IMR-90 (cell line): ENCODE measurements around the gene SP3. TPM values are rescaled to one million over a fixed set of nuclear protein-coding genes. Genes with fewer than 3 reads are reported as not detected.

ENCODE experiments used
- ATAC-seq: fragments of 200-7000 bp; cut with Tn5 transposase; 2 replicates; pipeline ENCODE4 v1.9.1; 2020; ENCODE audit warnings: low read depth, mild to moderate bottlenecking, moderate library complexity
- BruUV-seq: library from RNA; stranded (reverse); fragments of 400-500 nt; replicated peaks from 2 replicates; lab custom pipeline; 2021; lab: Mats Ljungman, UMichigan
- CTCF ChIA-PET: fragments of 300-600 bp; formaldehyde crosslinking; extraction: SDS; loops from one replicate; lab custom pipeline; 2021; ENCODE audit warnings: antibody characterized with exemption; lab: Yijun Ruan, JAX
- POLR2A ChIA-PET: fragments of 300-600 bp; sonication (Branson Sonifier 250); formaldehyde crosslinking; loops from one replicate; lab custom pipeline; 2022; ENCODE audit warnings: antibody characterized with exemption; ENCODE audit not compliant: unreplicated experiment; lab: Charles Lee
- DNase-seq: peaks from one replicate; pipeline ENCODE4 v3.0.0; 2013
- H2AFZ ChIP-seq: replicated peaks from 2 replicates; pipeline ENCODE3; 2013; ENCODE audit warnings: low read length, mild to moderate bottlenecking; ENCODE audit not compliant: poor library complexity
- H2AK5ac ChIP-seq: 2 replicates; pipeline ENCODE4 v1.6.1; 2013; ENCODE audit warnings: low read depth, low read length, inconsistent platforms
- H2AK9ac ChIP-seq: replicated peaks from 2 replicates; pipeline ENCODE3; 2013; ENCODE audit warnings: mild to moderate bottlenecking, low read depth, low read length, moderate library complexity; ENCODE audit not compliant: poor library complexity
- H2BK120ac ChIP-seq: 2 replicates; pipeline ENCODE4 v1.6.1; 2013; ENCODE audit warnings: low read depth, low read length, inconsistent platforms
- H2BK15ac ChIP-seq: 3 replicates; pipeline ENCODE4 v1.6.1; 2013; ENCODE audit warnings: low read depth, low read length, inconsistent platforms
- H2BK20ac ChIP-seq: 2 replicates; pipeline ENCODE4 v1.6.1; 2013; ENCODE audit warnings: low read depth, mild to moderate bottlenecking, inconsistent platforms, low read length, moderate library complexity
- H2BK5ac ChIP-seq: 2 replicates; pipeline ENCODE4 v1.6.1; 2013; ENCODE audit warnings: mild to moderate bottlenecking, low read depth, low read length, inconsistent platforms; ENCODE audit not compliant: poor library complexity, severe bottlenecking
- H3K14ac ChIP-seq: replicated peaks from 2 replicates; pipeline ENCODE4 v1.6.1; 2013; ENCODE audit warnings: low read depth, low read length, inconsistent platforms
- H3K18ac ChIP-seq: 2 replicates; pipeline ENCODE4 v1.6.1; 2013; ENCODE audit warnings: low read depth, low read length, control low read depth
- H3K23ac ChIP-seq: 2 replicates; pipeline ENCODE4 v1.6.1; 2013; ENCODE audit warnings: low read depth, low read length, inconsistent platforms
- H3K27ac ChIP-seq: 2 replicates; pipeline ENCODE4 v1.5.1; 2013; ENCODE audit warnings: mild to moderate bottlenecking, control low read depth, low read length; ENCODE audit not compliant: insufficient read depth
- H3K27me3 ChIP-seq: 2 replicates; pipeline ENCODE4 v1.6.1; 2013; ENCODE audit warnings: low read length; ENCODE audit not compliant: control insufficient read depth, insufficient read depth
- H3K36me3 ChIP-seq: 2 replicates; pipeline ENCODE4 v1.6.1; 2013; ENCODE audit warnings: low read length, mixed read lengths; ENCODE audit not compliant: control insufficient read depth, insufficient read depth
- H3K4ac ChIP-seq: 2 replicates; pipeline ENCODE4 v1.6.1; 2013; ENCODE audit warnings: low read depth, low read length, inconsistent platforms
- H3K4me1 ChIP-seq: 2 replicates; pipeline ENCODE4 v1.6.1; 2013; ENCODE audit warnings: low read length, mixed read lengths; ENCODE audit not compliant: control insufficient read depth, insufficient read depth
- H3K4me2 ChIP-seq: 2 replicates; pipeline ENCODE4 v1.6.1; 2013; ENCODE audit warnings: low read depth, mild to moderate bottlenecking, control low read depth, low read length, moderate library complexity
- H3K4me3 ChIP-seq: 2 replicates; pipeline ENCODE4 v1.5.1; 2013; ENCODE audit warnings: low read depth, mild to moderate bottlenecking, control low read depth, low read length, moderate library complexity; ENCODE audit not compliant: insufficient read depth
- H3K56ac ChIP-seq: 2 replicates; pipeline ENCODE4 v1.6.1; 2013; ENCODE audit warnings: low read length, inconsistent platforms; ENCODE audit not compliant: insufficient read depth; ENCODE audit errors: extremely low read depth
- H3K79me1 ChIP-seq, 2 experiments: 2 replicates each; pipeline ENCODE4 v1.6.1; 2013; ENCODE audit warnings: low read length in 2 of 2, inconsistent platforms in 1 of 2, low read depth in 1 of 2
- H3K9ac ChIP-seq: 2 replicates; pipeline ENCODE4 v1.6.1; 2013; ENCODE audit warnings: low read depth, low read length, control low read depth
- H3K9me1 ChIP-seq: 2 replicates; pipeline ENCODE4 v1.6.1; 2013; ENCODE audit warnings: low read length, inconsistent platforms; ENCODE audit not compliant: insufficient read depth
- H3K9me3 ChIP-seq: 2 replicates; pipeline ENCODE4 v1.6.1; 2013; ENCODE audit warnings: low read length; ENCODE audit not compliant: control insufficient read depth, insufficient read depth
- H4K20me1 ChIP-seq: 2 replicates; pipeline ENCODE4 v1.6.1; 2013; ENCODE audit warnings: low read length, inconsistent platforms; ENCODE audit not compliant: insufficient read depth
- H4K5ac ChIP-seq: 2 replicates; pipeline ENCODE4 v1.6.1; 2013; ENCODE audit warnings: mild to moderate bottlenecking, low read depth, low read length, control low read depth
- H4K8ac ChIP-seq, 2 experiments: 2 replicates each; pipeline ENCODE4 v1.6.1; 2013; ENCODE audit warnings: low read depth in 2 of 2, low read length in 2 of 2, control low read depth in 1 of 2, inconsistent platforms in 1 of 2
- H4K91ac ChIP-seq: 2 replicates; pipeline ENCODE4 v1.6.1; 2013; ENCODE audit warnings: low read depth, low read length, inconsistent platforms; ENCODE audit not compliant: insufficient read depth
- BHLHE40 ChIP-seq: fragments of 150-350 bp; IDR thresholded peaks from 2 replicates; pipeline ENCODE4 v1.6.1; 2016; ENCODE audit warnings: mild to moderate bottlenecking, low read depth, low read length
- CEBPB ChIP-seq: IDR thresholded peaks from 2 replicates; pipeline ENCODE4 v1.6.1; 2012; ENCODE audit warnings: low read depth, low read length, improper control_type of control experiment
- CHD1 ChIP-seq: IDR thresholded peaks from 2 replicates; pipeline ENCODE4 v1.6.1; 2012; ENCODE audit warnings: low read depth, low read length, improper control_type of control experiment
- MAFK ChIP-seq: IDR thresholded peaks from 2 replicates; pipeline ENCODE4 v1.6.1; 2012; ENCODE audit warnings: low read depth, low read length, improper control_type of control experiment
- MXI1 ChIP-seq: IDR thresholded peaks from 2 replicates; pipeline ENCODE4 v1.6.1; 2012; ENCODE audit warnings: low read depth, mild to moderate bottlenecking, low read length, moderate library complexity, borderline replicate concordance
- NFE2L2 ChIP-seq: fragments of 150-350 bp; IDR thresholded peaks from 2 replicates; pipeline ENCODE4 v1.6.1; 2016; ENCODE audit warnings: low read depth, mild to moderate bottlenecking, low read length
- POLR2A ChIP-seq: IDR thresholded peaks from 2 replicates; pipeline ENCODE4 v1.6.1; 2012; ENCODE audit warnings: mild to moderate bottlenecking, low read depth, low read length
- RAD21 ChIP-seq: IDR thresholded peaks from 2 replicates; pipeline ENCODE4 v1.6.1; 2012; ENCODE audit warnings: low read length, improper control_type of control experiment
- RCOR1 ChIP-seq: IDR thresholded peaks from 2 replicates; pipeline ENCODE4 v1.6.1; 2012; ENCODE audit warnings: mild to moderate bottlenecking, low read length, improper control_type of control experiment; ENCODE audit not compliant: insufficient replicate concordance
- RFX5 ChIP-seq: IDR thresholded peaks from 2 replicates; pipeline ENCODE4 v1.8.0; 2012; ENCODE audit warnings: low read depth, mild to moderate bottlenecking, low read length, moderate library complexity
- SMC3 ChIP-seq: fragments of 150-350 bp; IDR thresholded peaks from 2 replicates; pipeline ENCODE4 v1.6.1; 2016; ENCODE audit warnings: low read depth, mild to moderate bottlenecking, antibody characterized with exemption, low read length, moderate library complexity
- WGBS, 2 experiments: methylation state at CpG; one replicate each; pipeline versions ENCODE4 v1.1.5 to v1.1.7; 2013; ENCODE audit warnings: missing lambda C conversion rate in 2 of 2; ENCODE audit not compliant: insufficient read length in 1 of 2; ENCODE audit errors: extremely low coverage in 2 of 2; 5-methylcytosine and 5-hydroxymethylcytosine counted together
- dilution Hi-C: fragments of 300-500 bp; cut with HindIII; formaldehyde crosslinking; loops from one replicate; pipeline ENCODE4 v1.14.3; 2018; ENCODE audit warnings: low sequenced_read_pairs; ENCODE audit not compliant: unreplicated experiment
- in situ Hi-C: fragments of 300-500 bp; cut with MboI; formaldehyde crosslinking; loops from 3 replicates; pipeline ENCODE4 v1.14.3; 2019; ENCODE audit warnings: low sequenced_read_pairs, inconsistent platforms, mixed read lengths
- intact Hi-C: fragments of 100-400 bp; cut with micrococcal nuclease; formaldehyde crosslinking; loops from 2 replicates; pipeline ENCODE4 v1.10.0; 2022
- polyA plus RNA-seq, 3 experiments: library from polyadenylated mRNA; depleted of rRNA; stranded (reverse); fragments of >200 nt; gene quantifications; 2 replicates each; pipeline ENCODE4 v1.2.3, GENCODE V29; 2012; ENCODE audit warnings: low replicate concordance in 1 of 3
- total RNA-seq: library from RNA; depleted of rRNA; stranded (reverse); fragments of >200 nt; gene quantifications from 2 replicates; pipeline ENCODE4 v1.2.3, GENCODE V29; 2012
- TF ChIP-seq, protein P1 (sequence below): conservative IDR thresholded peaks from 2 replicates; pipeline ENCODE4 v1.5.1; 2012; ENCODE audit warnings: mild to moderate bottlenecking, low read depth, low read length, improper control_type of control experiment
- TF ChIP-seq, protein P2 (sequence below): fragments of 150-350 bp; IDR thresholded peaks from 2 replicates; pipeline ENCODE4 v1.6.1; 2016; ENCODE audit warnings: low read depth, mild to moderate bottlenecking, low read length, moderate library complexity, borderline replicate concordance
- TF ChIP-seq, protein P3 (sequence below): fragments of 150-350 bp; IDR thresholded peaks from 2 replicates; pipeline ENCODE4 v1.6.1; 2017; ENCODE audit warnings: mild to moderate bottlenecking, antibody characterized with exemption, low read length, low read depth

SP3 gene
- total and polyA plus RNA-seq, 2 of the 4 experiments (the other 2 are of a cell fraction) = 26.7 to 136 TPM

DNA sequence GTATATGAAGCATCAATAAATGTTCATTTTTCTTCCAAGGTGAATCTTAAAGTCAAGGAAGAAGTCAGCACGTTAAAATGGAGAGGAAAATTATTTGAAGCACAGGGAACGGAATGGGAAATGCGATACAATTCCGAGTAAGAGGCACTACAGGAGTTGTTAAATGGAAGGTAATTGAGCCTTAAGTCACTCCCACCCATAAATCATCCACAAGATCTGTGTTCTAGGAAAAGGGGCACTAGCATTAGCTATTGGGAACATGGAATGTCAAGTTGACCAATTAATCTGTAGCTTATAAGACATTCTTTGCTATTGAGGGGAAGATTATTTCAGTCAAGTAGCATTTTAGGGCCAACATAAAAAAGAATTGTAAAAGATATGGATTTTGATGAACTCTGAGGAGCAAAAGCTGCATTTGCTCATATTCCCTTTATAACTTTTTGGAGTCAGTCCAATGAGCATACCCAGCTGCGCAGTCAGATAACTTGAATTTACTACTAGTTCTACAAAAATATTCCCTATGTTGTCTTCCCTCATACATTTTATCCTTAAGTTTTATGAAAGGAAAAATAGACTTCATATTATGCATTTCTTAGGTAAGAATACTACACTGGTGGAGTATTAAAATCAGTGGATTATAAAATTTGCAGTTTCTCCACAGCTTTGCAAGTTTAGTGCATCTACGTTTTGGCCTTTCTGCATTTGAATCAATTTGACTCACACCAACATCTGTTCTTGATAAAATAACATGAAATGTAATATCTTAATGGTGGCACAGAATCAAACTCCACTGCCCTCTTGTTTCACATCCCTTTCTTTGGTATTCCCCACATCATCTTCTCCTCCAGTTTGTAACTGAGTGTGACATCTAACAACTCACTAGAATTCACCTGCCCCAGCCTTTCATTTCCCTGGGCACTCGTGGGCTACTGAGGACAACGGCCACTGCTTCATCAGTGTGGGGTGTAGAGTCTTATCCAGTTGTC, 95.6 kb downstream of the SP3 start:
- Histone ChIP-seq H2BK5ac (no peak overlapping the region), H3K14ac (no peak overlapping the region), H3K9ac (no peak overlapping the region), H2BK20ac (no peak overlapping the region), H4K20me1 (no peaks in the 10 kb centered on the region), H2AFZ (no peak overlapping the region), H4K91ac (no peak overlapping the region), H2BK15ac (no peak overlapping the region), H2BK120ac (no peak overlapping the region), H3K9me1 (no peaks in the 10 kb centered on the region), H3K4me2 (no peak overlapping the region), H4K5ac (no peak overlapping the region), H3K4me1 (no peaks in the 10 kb centered on the region), H3K9me3 (no peaks in the 10 kb centered on the region), H3K4ac (no peak overlapping the region), H3K18ac (no peak overlapping the region), H4K8ac (no peak overlapping the region), H2AK9ac (no peak overlapping the region), H3K27me3 (peaks cover 55% of the 10 kb centered on the region), H3K79me1 (no peaks in the 10 kb centered on the region), H3K23ac (no peak overlapping the region), H3K56ac (no peak overlapping the region), H3K4me3 (no peak overlapping the region), H2AK5ac (no peak overlapping the region), H3K27ac (no peak overlapping the region), H3K36me3 (no peaks in the 10 kb centered on the region)
- in situ Hi-C loops (no loop called here), intact Hi-C loops (no loop called here), dilution Hi-C loops (no loop called here)
- WGBS, 2 experiments = no CpG with 5 or more reads among the region's 8 CpGs
- BruUV-seq = no TSS peak
- DNase-seq = no peak
- POLR2A ChIA-PET = no interaction called here
- CTCF ChIA-PET = interaction anchor here (0.6 kb wide), 1 partner anchor 1192 kb away, joined by 3 read pairs; no protein-coding TSS in a partner anchor
- ATAC-seq = no peak
- TF ChIP-seq CHD1 (no peak), SMC3 (no peak), MAFK (no peak), MXI1 (no peak), RCOR1 (no peak), NFE2L2 (no peak), BHLHE40 (no peak), CEBPB (no peak), POLR2A (no peak), RAD21 (no peak), RFX5 (no peak)
- TF ChIP-seq, protein P1, sequence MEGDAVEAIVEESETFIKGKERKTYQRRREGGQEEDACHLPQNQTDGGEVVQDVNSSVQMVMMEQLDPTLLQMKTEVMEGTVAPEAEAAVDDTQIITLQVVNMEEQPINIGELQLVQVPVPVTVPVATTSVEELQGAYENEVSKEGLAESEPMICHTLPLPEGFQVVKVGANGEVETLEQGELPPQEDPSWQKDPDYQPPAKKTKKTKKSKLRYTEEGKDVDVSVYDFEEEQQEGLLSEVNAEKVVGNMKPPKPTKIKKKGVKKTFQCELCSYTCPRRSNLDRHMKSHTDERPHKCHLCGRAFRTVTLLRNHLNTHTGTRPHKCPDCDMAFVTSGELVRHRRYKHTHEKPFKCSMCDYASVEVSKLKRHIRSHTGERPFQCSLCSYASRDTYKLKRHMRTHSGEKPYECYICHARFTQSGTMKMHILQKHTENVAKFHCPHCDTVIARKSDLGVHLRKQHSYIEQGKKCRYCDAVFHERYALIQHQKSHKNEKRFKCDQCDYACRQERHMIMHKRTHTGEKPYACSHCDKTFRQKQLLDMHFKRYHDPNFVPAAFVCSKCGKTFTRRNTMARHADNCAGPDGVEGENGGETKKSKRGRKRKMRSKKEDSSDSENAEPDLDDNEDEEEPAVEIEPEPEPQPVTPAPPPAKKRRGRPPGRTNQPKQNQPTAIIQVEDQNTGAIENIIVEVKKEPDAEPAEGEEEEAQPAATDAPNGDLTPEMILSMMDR = no peak
- TF ChIP-seq, protein P2, sequence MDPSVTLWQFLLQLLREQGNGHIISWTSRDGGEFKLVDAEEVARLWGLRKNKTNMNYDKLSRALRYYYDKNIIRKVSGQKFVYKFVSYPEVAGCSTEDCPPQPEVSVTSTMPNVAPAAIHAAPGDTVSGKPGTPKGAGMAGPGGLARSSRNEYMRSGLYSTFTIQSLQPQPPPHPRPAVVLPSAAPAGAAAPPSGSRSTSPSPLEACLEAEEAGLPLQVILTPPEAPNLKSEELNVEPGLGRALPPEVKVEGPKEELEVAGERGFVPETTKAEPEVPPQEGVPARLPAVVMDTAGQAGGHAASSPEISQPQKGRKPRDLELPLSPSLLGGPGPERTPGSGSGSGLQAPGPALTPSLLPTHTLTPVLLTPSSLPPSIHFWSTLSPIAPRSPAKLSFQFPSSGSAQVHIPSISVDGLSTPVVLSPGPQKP = no peak
- TF ChIP-seq, protein P3, sequence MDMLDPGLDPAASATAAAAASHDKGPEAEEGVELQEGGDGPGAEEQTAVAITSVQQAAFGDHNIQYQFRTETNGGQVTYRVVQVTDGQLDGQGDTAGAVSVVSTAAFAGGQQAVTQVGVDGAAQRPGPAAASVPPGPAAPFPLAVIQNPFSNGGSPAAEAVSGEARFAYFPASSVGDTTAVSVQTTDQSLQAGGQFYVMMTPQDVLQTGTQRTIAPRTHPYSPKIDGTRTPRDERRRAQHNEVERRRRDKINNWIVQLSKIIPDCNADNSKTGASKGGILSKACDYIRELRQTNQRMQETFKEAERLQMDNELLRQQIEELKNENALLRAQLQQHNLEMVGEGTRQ = no peak
